Activated CD4-positive, alpha-beta memory T cell treated with anti-CD3 and anti-CD28 coated beads for 36 hours (primary cell): ENCODE results near the gene ARRDC2. TPM values are rescaled to one million over a fixed set of nuclear protein-coding genes. Genes with fewer than 3 reads are reported as not detected.
A peak's percentile ranks its signal among the peaks of the same experiment; 100 is the strongest.
"Not testable (repeated sequence)": the region's sequence is repeated elsewhere in the genome, so short reads cannot be mapped to it uniquely, and the experiment has no call there.

Source experiments
- CTCF ChIA-PET: fragments of 350-600 bp; sonication (Branson Sonifier 250); formaldehyde crosslinking; loops from one replicate; lab custom pipeline; 2021; ENCODE audit warnings: antibody characterized with exemption, inconsistent platforms; lab: Charles Lee
- POLR2A ChIA-PET: fragments of 350-600 bp; sonication (Branson Sonifier 250); formaldehyde crosslinking; loops from one replicate; lab custom pipeline; 2021; ENCODE audit warnings: antibody characterized with exemption; lab: Charles Lee
- DNase-seq: peaks from one replicate; pipeline ENCODE4 v3.0.0-alpha.2; 2020
- H3K27ac Mint-ChIP-seq: one replicate; pipeline ENCODE4 v1.8.0; 2021; ENCODE audit warnings: mixed read lengths
- H3K27me3 Mint-ChIP-seq: one replicate; pipeline ENCODE4 v1.8.0; 2021; ENCODE audit warnings: mixed read lengths
- H3K36me3 Mint-ChIP-seq: one replicate; pipeline ENCODE4 v1.8.0; 2021; ENCODE audit warnings: mixed read lengths
- H3K4me1 Mint-ChIP-seq: one replicate; pipeline ENCODE4 v1.8.0; 2021; ENCODE audit warnings: low read depth, mixed read lengths
- H3K4me3 Mint-ChIP-seq: one replicate; pipeline ENCODE4 v1.8.0; 2021; ENCODE audit warnings: mild to moderate bottlenecking, mixed read lengths
- H3K9me3 Mint-ChIP-seq: one replicate; pipeline ENCODE4 v1.8.0; 2021; ENCODE audit warnings: mixed read lengths
- intact Hi-C: fragments of 100-400 bp; cut with micrococcal nuclease; formaldehyde crosslinking; loops from one replicate; pipeline ENCODE4 v1.15.1; 2023
- total RNA-seq, 2 experiments: library from RNA; stranded (reverse); gene quantifications; one replicate each; pipeline ENCODE4 v1.2.3, GENCODE V29; 2021

Gene ARRDC2
- total RNA-seq, 2 experiments from 2014 or later, result 28.2 to 28.6 TPM

- CTCF ChIA-PET, result interaction anchor here (0.5 to 1.1 kb wide), 2 partner anchors 34 to 84 kb away, joined by 3 read pairs; no protein-coding TSS in a partner anchor
- H3K36me3 Mint-ChIP-seq, result no peaks in the 10 kb centered on the region
- intact Hi-C loops, result loop anchor here (1.0 to 5.0 kb wide), 2 partner anchors 24 to 36 kb away; no protein-coding TSS in a partner anchor
- peaks cover 58% of the 10 kb centered on the region for H3K4me1 Mint-ChIP-seq
- H3K27ac Mint-ChIP-seq, result peak overlapping the region; percentile 95
- no peaks in the 10 kb centered on the region for H3K27me3 Mint-ChIP-seq
- DNase-seq, result peak; percentile 84
- no peaks in the 10 kb centered on the region for H3K9me3 Mint-ChIP-seq
- POLR2A ChIA-PET, result interaction anchor here (0.7 to 1.9 kb wide), 4 partner anchors 9 to 36 kb away, joined by 3 to 7 read pairs (median 4); no protein-coding TSS in a partner anchor
- H3K4me3 Mint-ChIP-seq, result peak overlapping the region; percentile 76
These were observed 13.3 kb downstream of the ARRDC2 start for GRCh38 chr19:18021121-18021755.

GRCh38 chr19:18023622-18024251, 15.8 kb downstream of the ARRDC2 start:
- ChIA-PET CTCF (interaction anchor here (0.6 to 1.5 kb wide), 7 partner anchors 16 to 164 kb away, joined by 3 to 6 read pairs (median 4); partner anchors contain the start of gene RPL18A), POLR2A (interaction anchor here (0.7 to 1.5 kb wide), 5 partner anchors 10 to 33 kb away, joined by 3 to 6 read pairs (median 5); partner anchors contain the start of gene ARRDC2)
- peaks cover 49% of the 10 kb centered on the region for H3K4me1 Mint-ChIP-seq

GRCh38 chr19:18027151-18027550, 19.2 kb downstream of the ARRDC2 start:
- ChIA-PET CTCF (no interaction called here), POLR2A (no interaction called here)
- Mint-ChIP-seq H3K4me3 (no peak overlapping the region), H3K9me3 (no peaks in the 10 kb centered on the region), H3K27ac (no peak overlapping the region), H3K27me3 (no peaks in the 10 kb centered on the region), H3K36me3 (no peaks in the 10 kb centered on the region), H3K4me1 (peaks cover 31% of the 10 kb centered on the region)
- intact Hi-C loops, result no loop called here
- no peak for DNase-seq

More at GRCh38 chr19:18023622-18024251, 15.8 kb downstream of the ARRDC2 start:
- peak; percentile 69 for DNase-seq
- intact Hi-C loops, result loop anchor here (2.0 to 5.0 kb wide), 2 partner anchors 15 to 34 kb away; partner anchors contain the start of gene ARRDC2
- Mint-ChIP-seq H3K9me3 (no peaks in the 10 kb centered on the region), H3K27me3 (no peaks in the 10 kb centered on the region), H3K4me3 (peak overlapping the region; percentile 68), H3K27ac (peak overlapping the region; percentile 81), H3K36me3 (no peaks in the 10 kb centered on the region)

GRCh38 chr19:18029617-18030338, 21.8 kb downstream of the ARRDC2 start:
- CTCF ChIA-PET, result interaction anchor here (0.8 kb wide), 1 partner anchor 20 kb away, joined by 4 read pairs; no protein-coding TSS in a partner anchor
- H3K4me1 Mint-ChIP-seq, result peaks cover 10% of the 10 kb centered on the region
- no peak for DNase-seq
- H3K27ac Mint-ChIP-seq, result no peak overlapping the region
- no peaks in the 10 kb centered on the region for H3K9me3 Mint-ChIP-seq
- POLR2A ChIA-PET, result no interaction called here
- intact Hi-C loops, result no loop called here
- H3K27me3 Mint-ChIP-seq, result no peaks in the 10 kb centered on the region
- H3K4me3 Mint-ChIP-seq, result no peak overlapping the region
- H3K36me3 Mint-ChIP-seq, result no peaks in the 10 kb centered on the region

GRCh38 chr19:18031401-18031800, 23.4 kb downstream of the ARRDC2 start:
- CTCF ChIA-PET, result interaction anchor here (1.0 to 1.1 kb wide), 2 partner anchors 24 to 25 kb away, joined by 4 to 5 read pairs; no protein-coding TSS in a partner anchor
- H3K9me3 Mint-ChIP-seq, H3K4me3 Mint-ChIP-seq, H3K27ac Mint-ChIP-seq, H3K36me3 Mint-ChIP-seq, H3K27me3 Mint-ChIP-seq, DNase-seq, POLR2A ChIA-PET, intact Hi-C loops, H3K4me1 Mint-ChIP-seq: not testable (repeated sequence)

- H3K36me3 Mint-ChIP-seq, H3K9me3 Mint-ChIP-seq, H3K27me3 Mint-ChIP-seq, intact Hi-C loops, POLR2A ChIA-PET, CTCF ChIA-PET, DNase-seq, H3K27ac Mint-ChIP-seq, H3K4me3 Mint-ChIP-seq, H3K4me1 Mint-ChIP-seq: not testable (repeated sequence)
These were observed 24.1 kb downstream of the ARRDC2 start for GRCh38 chr19:18032102-18032501.

GRCh38 chr19:18041054-18041453, 33.1 kb downstream of the ARRDC2 start:
- intact Hi-C loops, result no loop called here
- POLR2A ChIA-PET, result no interaction called here
- Mint-ChIP-seq H3K4me1 (peaks cover 27% of the 10 kb centered on the region), H3K9me3 (peaks cover 7% of the 10 kb centered on the region), H3K27me3 (peaks cover 2% of the 10 kb centered on the region), H3K27ac (no peak overlapping the region), H3K4me3 (no peak overlapping the region), H3K36me3 (no peaks in the 10 kb centered on the region)
- DNase-seq, result no peak
- CTCF ChIA-PET, result no interaction called here

- ChIA-PET CTCF (interaction anchor here (1.1 to 1.7 kb wide), 4 partner anchors 18 to 125 kb away, joined by 3 to 4 read pairs (median 4); partner anchors contain the start of gene IL12RB1), POLR2A (no interaction called here)
- Mint-ChIP-seq H3K4me1 (peaks cover 35% of the 10 kb centered on the region), H3K4me3 (no peak overlapping the region), H3K27me3 (peaks cover 2% of the 10 kb centered on the region), H3K36me3 (no peaks in the 10 kb centered on the region), H3K9me3 (peaks cover 7% of the 10 kb centered on the region), H3K27ac (no peak overlapping the region)
- DNase-seq, result no peak
- intact Hi-C loops, result loop anchor here (2.0 kb wide), 2 partner anchors 37 to 47 kb away; no protein-coding TSS in a partner anchor
These were observed 35.7 kb downstream of the ARRDC2 start for GRCh38 chr19:18043676-18044075.

GRCh38 chr19:18044825-18045304, 36.9 kb downstream of the ARRDC2 start:
- Mint-ChIP-seq H3K27ac (peak overlapping the region; percentile 75), H3K4me1 (peaks cover 37% of the 10 kb centered on the region), H3K4me3 (peak overlapping the region; percentile 50), H3K27me3 (peaks cover 2% of the 10 kb centered on the region), H3K9me3 (peaks cover 7% of the 10 kb centered on the region), H3K36me3 (no peaks in the 10 kb centered on the region)
- intact Hi-C loops, result loop anchor here (1.0 to 2.0 kb wide), 5 partner anchors 13 to 46 kb away; no protein-coding TSS in a partner anchor
- peak; percentile 97 for DNase-seq
- CTCF ChIA-PET, result interaction anchor here (0.6 to 2.2 kb wide), 15 partner anchors 13 to 123 kb away, joined by 3 to 10 read pairs (median 4); partner anchors contain the start of genes ARRDC2 and IL12RB1
- POLR2A ChIA-PET, result interaction anchor here (0.6 to 1.6 kb wide), 8 partner anchors 14 to 197 kb away, joined by 3 to 12 read pairs (median 4); partner anchors contain the start of genes IL12RB1 and JAK3

GRCh38 chr19:18045307-18046050, 37.5 kb downstream of the ARRDC2 start:
- POLR2A ChIA-PET, result interaction anchor here (1.0 to 1.6 kb wide), 6 partner anchors 13 to 44 kb away, joined by 3 to 12 read pairs (median 6); partner anchors contain the start of gene IL12RB1
- Mint-ChIP-seq H3K4me3 (peak overlapping the region; percentile 50), H3K27ac (peak overlapping the region; percentile 75), H3K36me3 (no peaks in the 10 kb centered on the region), H3K9me3 (peaks cover 7% of the 10 kb centered on the region), H3K27me3 (peaks cover 2% of the 10 kb centered on the region), H3K4me1 (peaks cover 43% of the 10 kb centered on the region)
- CTCF ChIA-PET, result interaction anchor here (0.6 to 2.2 kb wide), 13 partner anchors 12 to 123 kb away, joined by 3 to 10 read pairs (median 4); partner anchors contain the start of genes ARRDC2 and IL12RB1
- intact Hi-C loops, result loop anchor here (1.0 to 2.0 kb wide), 5 partner anchors 13 to 45 kb away; no protein-coding TSS in a partner anchor
- DNase-seq, result no peak
